ENCODE data around the gene ARSG. TPM values are rescaled to one million over a fixed set of nuclear protein-coding genes. Genes with fewer than 3 reads are reported as not detected.
A peak's percentile ranks its signal among the peaks of the same experiment; 100 is the strongest.
"Not testable (repeated sequence)": the region's sequence is repeated elsewhere in the genome, so short reads cannot be mapped to it uniquely, and the experiment has no call there.

ARSG gene
- total RNA-seq, 4 donors from 2014 or later: 4.3 to 16.8 (median 7.8) TPM

DNA sequence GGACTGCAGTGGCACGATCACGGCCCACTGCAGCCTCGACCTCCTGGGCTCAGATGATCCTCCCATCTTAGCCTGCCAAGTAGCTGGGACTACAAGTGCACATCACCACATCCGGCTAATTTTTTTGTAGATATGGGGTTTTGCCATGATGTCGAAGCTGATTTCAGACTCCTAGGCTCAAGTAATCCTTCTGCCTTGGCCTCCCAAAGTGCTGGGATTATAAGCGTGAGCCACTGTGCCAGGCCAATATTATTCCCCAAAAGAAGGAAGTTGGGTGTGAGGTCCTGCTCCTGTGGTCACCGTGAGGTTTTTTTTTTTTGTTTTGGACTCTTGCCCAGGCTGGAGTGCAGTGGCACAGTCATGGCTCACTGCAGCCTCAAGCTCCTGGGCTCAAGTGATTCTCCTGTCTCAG lies 41.9 kb upstream of the ARSG start:
- intact Hi-C loops (cut with DNase I; ENCODE audit: low total_unique reads): no loop called here
- no peak for DNase-seq (ENCODE audit: low spot score in 2 of 2)
- H3K4me3 ChIP-seq (ENCODE audit: low read depth, poor library complexity, severe bottlenecking): no peak overlapping the region
- TF ChIP-seq, protein P1, sequence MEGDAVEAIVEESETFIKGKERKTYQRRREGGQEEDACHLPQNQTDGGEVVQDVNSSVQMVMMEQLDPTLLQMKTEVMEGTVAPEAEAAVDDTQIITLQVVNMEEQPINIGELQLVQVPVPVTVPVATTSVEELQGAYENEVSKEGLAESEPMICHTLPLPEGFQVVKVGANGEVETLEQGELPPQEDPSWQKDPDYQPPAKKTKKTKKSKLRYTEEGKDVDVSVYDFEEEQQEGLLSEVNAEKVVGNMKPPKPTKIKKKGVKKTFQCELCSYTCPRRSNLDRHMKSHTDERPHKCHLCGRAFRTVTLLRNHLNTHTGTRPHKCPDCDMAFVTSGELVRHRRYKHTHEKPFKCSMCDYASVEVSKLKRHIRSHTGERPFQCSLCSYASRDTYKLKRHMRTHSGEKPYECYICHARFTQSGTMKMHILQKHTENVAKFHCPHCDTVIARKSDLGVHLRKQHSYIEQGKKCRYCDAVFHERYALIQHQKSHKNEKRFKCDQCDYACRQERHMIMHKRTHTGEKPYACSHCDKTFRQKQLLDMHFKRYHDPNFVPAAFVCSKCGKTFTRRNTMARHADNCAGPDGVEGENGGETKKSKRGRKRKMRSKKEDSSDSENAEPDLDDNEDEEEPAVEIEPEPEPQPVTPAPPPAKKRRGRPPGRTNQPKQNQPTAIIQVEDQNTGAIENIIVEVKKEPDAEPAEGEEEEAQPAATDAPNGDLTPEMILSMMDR (IDR thresholded peaks at IDR 0.05): no peak
- TF ChIP-seq POLR2A (IDR thresholded peaks at IDR 0.05): no peak
- 64 to 67% methylated on average over 7 of the region's 7 CpGs for WGBS, 2 donors

DNA sequence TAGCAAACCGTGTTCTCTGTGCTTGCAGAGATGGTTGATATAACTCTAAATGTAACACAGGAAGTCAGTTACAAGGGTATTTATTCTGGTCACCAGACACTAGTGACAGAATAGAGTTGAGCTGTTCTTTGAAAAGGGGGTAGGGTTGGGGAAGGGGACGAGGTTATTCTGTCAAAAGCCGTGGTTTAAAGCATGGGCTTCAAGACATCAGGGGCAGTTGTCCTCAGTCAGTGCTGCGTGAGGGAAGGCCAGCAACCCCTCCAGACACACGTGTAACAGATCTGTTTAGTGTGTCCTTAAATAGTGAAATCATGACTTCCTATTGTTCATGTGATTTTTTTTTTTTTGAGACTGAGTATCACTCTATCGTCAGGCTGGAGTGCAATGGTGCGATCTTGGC lies 37.9 kb upstream of the ARSG start:
- DNase-seq (ENCODE audit: low spot score in 2 of 2); H3K4me3 ChIP-seq (ENCODE audit: low read depth, poor library complexity, severe bottlenecking); intact Hi-C loops (cut with DNase I; ENCODE audit: low total_unique reads): not testable (repeated sequence)
- WGBS, 2 donors: 83 to 85% methylated on average over 7 of the region's 7 CpGs

DNA sequence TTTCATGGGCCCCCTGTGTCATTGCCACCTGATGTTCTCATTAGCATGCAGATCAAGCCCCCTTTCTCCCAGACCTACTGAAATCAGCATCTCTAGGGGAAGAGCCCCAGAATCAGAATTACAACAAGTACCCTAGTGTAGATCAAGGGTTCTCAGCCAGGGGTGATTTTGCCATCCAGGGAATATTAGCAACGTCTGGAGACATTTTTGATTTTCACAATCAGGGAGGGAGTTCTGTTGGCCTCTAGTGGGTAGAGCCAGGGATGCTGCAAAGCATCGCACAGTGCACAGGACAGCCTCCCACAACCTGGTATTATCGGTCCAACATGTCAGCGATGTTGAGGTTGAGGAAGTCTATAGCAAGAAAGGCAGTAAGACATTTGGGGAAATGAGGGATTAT lies 36.1 kb upstream of the ARSG start:
- TF ChIP-seq, protein P1 (IDR thresholded peaks at IDR 0.05): no peak
- no peak for TF ChIP-seq POLR2A (IDR thresholded peaks at IDR 0.05)
- WGBS, 2 donors: 81 to 88% methylated on average over 4 of the region's 4 CpGs
- no peak for DNase-seq (ENCODE audit: low spot score in 2 of 2)
- H3K4me3 ChIP-seq (ENCODE audit: low read depth, poor library complexity, severe bottlenecking): no peak overlapping the region
- intact Hi-C loops (cut with DNase I; ENCODE audit: low total_unique reads): no loop called here

DNA sequence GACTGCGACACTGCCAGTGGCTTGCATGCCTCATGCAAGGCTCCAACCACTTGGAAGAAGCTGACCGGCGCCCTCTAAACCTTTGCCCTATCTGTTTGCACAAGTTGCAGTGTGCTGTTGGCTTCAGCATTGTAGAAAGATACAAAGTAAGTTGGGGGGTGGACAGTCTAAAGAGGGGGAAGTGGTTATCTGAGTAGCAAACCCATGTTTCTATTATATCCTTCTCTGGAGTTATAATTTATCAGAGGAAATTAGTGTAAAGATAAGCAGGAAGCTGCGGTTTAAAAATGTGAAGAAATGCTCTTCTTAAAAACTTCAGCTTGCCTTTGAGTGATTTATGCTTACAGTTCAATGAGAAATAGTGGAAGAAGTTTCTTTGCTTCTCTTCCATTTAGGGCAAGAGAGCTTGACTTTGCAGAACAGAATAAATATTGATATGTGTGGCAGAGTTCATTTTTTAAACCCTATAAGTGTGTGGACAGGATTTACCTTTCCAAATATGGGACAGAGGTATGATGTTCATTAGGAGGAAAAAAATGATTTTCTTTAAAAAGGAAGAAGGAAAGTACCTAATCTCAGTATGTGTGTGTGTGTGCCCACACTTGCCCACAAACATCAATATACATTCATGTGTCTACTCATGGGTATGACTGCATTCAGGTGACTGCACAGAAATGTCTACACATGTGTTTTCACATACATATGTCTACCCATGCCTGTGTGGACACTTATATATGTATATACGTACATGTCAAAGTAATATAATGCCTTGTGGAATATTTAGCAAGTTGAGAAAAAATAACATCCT lies 35.4 kb upstream of the ARSG start:
- TF ChIP-seq POLR2A (IDR thresholded peaks at IDR 0.05): no peak
- TF ChIP-seq, protein P1 (IDR thresholded peaks at IDR 0.05): no peak
- no peak overlapping the region for H3K4me3 ChIP-seq (ENCODE audit: low read depth, poor library complexity, severe bottlenecking)
- WGBS, 2 donors: 78 to 81% methylated on average over 5 of the region's 5 CpGs
- intact Hi-C loops (cut with DNase I; ENCODE audit: low total_unique reads): no loop called here
- DNase-seq (ENCODE audit: low spot score in 2 of 2): no peak

DNA sequence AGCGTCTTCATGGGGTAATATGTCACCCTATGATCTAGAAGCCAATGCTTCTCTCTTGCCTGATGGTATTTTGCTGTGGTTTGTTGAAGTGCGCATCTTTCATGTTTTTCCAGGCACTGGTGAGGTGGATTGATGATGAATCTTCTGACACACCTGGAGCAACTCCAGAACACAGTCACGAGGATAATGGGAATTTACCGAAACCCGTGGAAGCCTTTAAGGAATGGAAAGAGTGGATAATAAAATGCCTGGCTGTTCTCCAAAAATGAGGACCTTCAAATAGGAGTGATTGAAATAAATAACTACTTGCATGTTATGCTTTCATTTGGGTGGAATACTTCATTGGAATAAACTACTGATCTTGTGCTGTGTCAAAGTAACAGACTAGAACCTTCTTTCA lies 34.6 kb upstream of the ARSG start:
- 49 to 52% methylated on average over 5 of the region's 5 CpGs for WGBS, 2 donors
- H3K4me3 ChIP-seq (ENCODE audit: low read depth, poor library complexity, severe bottlenecking); DNase-seq (ENCODE audit: low spot score in 2 of 2); intact Hi-C loops (cut with DNase I; ENCODE audit: low total_unique reads): not testable (repeated sequence)

DNA sequence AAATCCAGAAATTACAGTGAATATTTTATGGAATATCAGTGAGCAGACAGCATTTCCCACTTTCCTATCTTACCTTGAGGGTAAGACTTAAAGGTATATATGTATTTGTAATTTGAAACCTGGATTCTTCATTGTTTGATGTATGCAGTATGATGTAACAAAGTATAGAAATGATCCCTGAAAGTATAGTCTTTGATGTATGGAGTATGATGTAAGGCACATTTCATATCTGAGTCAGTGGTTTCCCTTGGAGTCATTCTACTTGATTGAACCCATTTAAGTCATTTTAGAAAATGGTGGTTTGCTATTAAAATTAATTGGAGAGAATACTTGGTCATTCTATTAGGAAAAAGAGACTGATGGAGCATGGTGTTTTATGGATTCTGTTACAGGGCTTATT lies 33.4 kb upstream of the ARSG start:
- TF ChIP-seq, protein P1 (IDR thresholded peaks at IDR 0.05): no peak
- no peak for TF ChIP-seq POLR2A (IDR thresholded peaks at IDR 0.05)
- DNase-seq (ENCODE audit: low spot score in 2 of 2): no peak
- H3K4me3 ChIP-seq (ENCODE audit: low read depth, poor library complexity, severe bottlenecking): no peak overlapping the region
- intact Hi-C loops (cut with DNase I; ENCODE audit: low total_unique reads): no loop called here

DNA sequence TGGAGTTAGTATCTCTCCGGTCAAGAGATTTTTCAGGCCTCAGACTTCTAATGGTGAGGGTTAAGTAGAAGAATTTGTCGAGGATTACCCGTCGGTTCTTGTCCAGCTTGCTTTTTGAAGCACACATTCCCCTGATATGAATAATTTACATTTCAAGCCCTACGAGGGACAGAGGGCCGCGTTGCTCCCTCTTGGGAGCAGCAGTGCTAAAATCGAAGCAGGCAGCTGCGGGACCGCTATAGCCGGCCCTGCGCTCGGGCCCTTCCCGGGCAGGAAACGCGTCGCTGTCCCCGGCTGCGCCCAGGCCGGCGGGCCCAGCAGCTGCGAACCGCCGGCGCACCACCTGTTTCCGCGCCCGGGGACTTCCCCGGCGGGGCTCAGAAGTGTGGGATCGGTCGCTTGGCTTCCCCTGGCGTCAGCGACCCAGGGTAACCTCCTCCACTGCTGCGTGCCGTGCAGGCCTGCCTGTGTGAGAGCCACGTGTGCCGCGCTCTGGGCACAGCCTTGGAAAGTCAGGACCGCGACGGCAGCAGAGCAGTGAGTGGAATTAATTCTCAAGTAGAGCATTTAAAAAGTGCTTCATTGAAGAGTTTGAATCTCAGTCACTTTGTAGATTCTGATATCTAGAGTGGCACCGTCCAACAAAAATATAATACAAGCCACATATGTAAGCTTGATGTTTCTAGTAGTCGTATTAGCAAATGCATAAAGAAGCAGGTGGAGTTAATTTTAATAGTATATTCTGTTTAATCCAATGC lies 32.2 kb upstream of the ARSG start:
- H3K4me3 ChIP-seq (ENCODE audit: low read depth, poor library complexity, severe bottlenecking); intact Hi-C loops (cut with DNase I; ENCODE audit: low total_unique reads): not testable (repeated sequence)
- peak in 1 of 2 donors; percentile 39 for DNase-seq (ENCODE audit: low spot score in 2 of 2)
- WGBS, 2 donors: 9 to 15% methylated on average over 18 to 31 of the region's 44 CpGs

DNA sequence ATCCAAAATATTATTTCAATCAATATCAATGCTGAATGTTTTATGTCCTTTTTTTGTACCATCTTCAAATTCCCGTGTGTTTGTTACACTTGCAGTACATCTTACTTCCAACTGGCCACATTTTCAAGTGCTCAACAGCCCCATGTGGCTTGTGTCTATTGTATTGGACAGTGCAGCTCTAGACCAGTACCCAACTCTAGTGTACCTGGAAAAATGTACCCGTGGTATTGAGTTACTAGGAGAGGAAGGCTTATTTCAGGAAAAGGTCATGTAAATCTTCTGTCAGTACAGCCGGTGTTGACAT lies 31.7 kb upstream of the ARSG start:
- 71 to 73% methylated on average over 3 of the region's 3 CpGs for WGBS, 2 donors
- intact Hi-C loops (cut with DNase I; ENCODE audit: low total_unique reads); H3K4me3 ChIP-seq (ENCODE audit: low read depth, poor library complexity, severe bottlenecking); DNase-seq (ENCODE audit: low spot score in 2 of 2): not testable (repeated sequence)
